GM18505 (cell line): Measurements from ENCODE around the gene IPP.
"Not testable (repeated sequence)": the region's sequence is repeated elsewhere in the genome, so short reads cannot be mapped to it uniquely, and the experiment has no call there.

Source experiments
- ATAC-seq: cut with Tn5 transposase; IDR thresholded peaks from one replicate; pipeline ENCODE4 v1.9.1; 2021; ENCODE audit not compliant: unreplicated experiment
- POLR2A ChIP-seq: IDR thresholded peaks from 4 replicates; pipeline ENCODE4 v1.6.1; 2011; ENCODE audit warnings: borderline replicate concordance; ENCODE audit not compliant: insufficient read depth, insufficient read length; ENCODE audit errors: extremely low read depth

IPP gene

DNA sequence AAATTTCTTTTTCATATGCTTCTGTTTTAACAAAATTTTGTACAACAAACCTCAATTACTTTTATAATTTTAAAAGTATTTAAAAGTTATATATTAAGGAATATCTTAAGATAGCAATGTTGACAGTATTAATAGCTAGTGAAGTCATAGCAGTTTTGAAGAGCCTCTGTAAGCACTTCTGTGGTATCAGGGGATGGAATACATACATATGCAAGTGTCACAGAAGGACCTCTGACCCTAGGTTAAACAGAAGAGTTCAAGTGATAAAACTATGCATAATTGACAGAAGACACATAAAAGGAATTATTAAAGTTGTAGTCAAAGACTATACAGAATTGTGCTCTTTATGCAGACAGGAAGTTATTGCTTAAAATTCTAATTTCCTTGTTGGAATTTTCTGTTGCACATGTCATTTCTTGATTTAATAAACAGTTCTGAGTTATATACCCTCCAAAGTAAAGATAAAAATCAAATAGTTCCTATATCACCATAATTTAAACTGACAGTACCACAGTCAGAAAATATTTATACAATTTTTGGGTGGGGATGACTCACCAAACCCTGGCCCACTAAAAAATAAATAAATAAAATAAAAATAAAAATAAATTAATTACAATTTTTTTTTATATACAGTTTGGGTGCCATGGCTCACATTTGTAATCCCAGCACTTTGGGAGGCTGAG is 27.1 kb downstream of the IPP start:
- no peak for TF ChIP-seq POLR2A
- ATAC-seq: no peak

DNA sequence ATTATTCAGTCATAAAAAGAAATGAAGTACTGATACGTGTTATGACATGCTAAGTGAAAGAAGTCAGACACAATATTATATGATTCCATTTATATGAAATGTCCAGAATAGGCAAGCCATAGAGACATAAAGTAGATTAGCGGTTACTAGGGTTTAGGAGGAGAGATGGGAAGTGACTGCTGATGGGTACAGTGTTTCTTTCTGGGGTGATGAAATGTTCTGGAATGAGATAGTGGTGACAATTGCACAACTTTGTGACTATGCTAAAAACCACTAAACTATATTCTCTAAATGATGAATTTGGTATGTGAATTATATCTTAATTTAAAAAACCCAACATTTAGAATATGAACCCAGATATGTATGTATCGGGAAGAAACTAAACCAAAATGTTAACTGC is 27.6 kb downstream of the IPP start:
- ATAC-seq: no peak
- TF ChIP-seq POLR2A: no peak

DNA sequence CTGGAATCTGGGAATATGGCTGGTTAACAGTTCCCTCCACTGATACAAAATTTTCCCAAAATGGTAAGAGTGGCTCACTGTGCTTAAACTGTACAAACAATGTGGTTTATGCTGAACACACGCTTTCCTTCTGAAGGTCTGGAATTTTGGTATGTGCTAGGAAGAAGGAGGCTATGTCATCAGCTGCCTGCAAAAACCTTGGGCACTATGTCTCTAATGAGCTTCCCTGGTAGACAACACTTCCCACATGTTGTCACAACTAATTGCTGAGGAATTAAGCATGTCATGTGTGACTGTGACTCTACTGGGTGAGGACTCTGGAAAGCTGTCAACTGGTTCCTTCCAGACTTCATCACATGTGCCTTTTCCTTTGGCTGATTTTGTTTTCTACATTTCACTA is 29.2 kb downstream of the IPP start:
- ATAC-seq: no peak
- TF ChIP-seq POLR2A: no peak

GRCh38 chr1:45718289-45718688 is 32.2 kb downstream of the IPP start:
- no peak for TF ChIP-seq POLR2A
- no peak for ATAC-seq

DNA sequence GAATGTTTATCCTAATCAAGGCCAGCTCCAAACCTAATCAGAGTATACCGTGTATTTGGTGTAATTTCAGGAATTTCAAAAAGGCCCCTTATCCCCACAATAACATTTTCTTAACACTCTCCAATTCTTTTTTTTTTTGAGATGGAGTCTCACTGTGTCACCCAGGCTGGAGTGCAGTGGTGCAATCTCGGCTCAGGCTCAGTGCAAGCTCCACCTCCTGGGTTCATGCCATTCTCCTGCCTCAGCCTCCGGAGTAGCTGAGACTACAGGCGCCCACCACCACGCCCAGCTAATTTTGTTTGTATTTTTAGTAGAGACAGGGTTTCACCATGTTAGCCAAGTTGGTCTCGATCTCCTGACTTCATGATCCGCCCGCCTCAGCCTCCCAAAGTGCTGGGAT is 33.1 kb downstream of the IPP start:
- not testable (repeated sequence) for ATAC-seq

DNA sequence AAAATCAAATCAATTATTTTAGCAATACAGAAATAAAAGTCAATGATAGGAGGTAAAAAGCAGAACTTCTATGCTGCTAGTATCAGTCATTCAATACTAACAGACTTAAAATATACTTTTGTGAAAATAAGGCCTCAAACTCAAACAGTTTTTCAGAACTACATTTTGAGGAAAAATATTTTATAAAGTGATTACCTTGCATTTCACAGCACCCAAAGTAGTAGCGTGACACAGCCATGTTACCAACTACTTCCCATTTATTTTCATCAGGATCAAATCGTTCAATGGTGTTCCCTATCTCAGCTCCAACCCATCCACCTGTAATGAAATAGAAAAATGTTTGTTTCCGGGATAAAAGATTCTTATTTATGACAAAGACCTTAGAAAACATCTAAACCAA is 33.8 kb downstream of the IPP start:
- TF ChIP-seq POLR2A: no peak
- no peak for ATAC-seq

DNA sequence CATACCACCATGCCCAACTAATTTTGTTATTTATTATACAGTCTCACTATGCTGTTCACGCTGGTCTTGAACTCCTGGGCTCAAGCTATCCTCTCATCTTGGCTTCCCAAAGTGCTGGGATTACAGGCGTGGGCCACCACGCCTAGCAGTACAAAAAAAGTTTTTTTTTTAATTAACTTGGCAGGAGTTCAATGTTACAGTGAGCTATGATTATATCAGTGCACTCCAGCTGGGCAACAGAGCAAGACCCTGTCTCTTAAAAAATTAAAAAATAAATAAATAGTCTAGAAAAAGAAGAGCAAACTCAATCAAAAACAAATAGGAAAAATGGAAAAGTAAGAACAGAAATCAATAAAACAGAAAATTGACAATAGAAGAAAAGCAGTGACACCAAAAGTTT is 36.7 kb downstream of the IPP start:
- TF ChIP-seq POLR2A: no peak
- no peak for ATAC-seq

- ATAC-seq: no peak
- no peak for TF ChIP-seq POLR2A
These were observed 45.8 kb downstream of the IPP start for GRCh38 chr1:45704637-45705036.

- no peak for ATAC-seq
- no peak for TF ChIP-seq POLR2A
These were observed 55.6 kb downstream of the IPP start for GRCh38 chr1:45694823-45695222.

- ATAC-seq: not testable (repeated sequence)
These were observed 56.6 kb downstream of the IPP start for GRCh38 chr1:45693811-45694210.

GRCh38 chr1:45687754-45688740 is 62.4 kb downstream of the IPP start, which contains the start of gene TMEM69:
Gene TMEM69, plus strand, starts transcription at chr1:45688181. Its CDS starts 2,888 bp downstream, at chr1:45691069.
- no peak for ATAC-seq

GRCh38 chr1:45687014-45687753 is 63.3 kb downstream of the IPP start:
- peak; percentile 84 for ATAC-seq
- TF ChIP-seq POLR2A: peak; percentile 95

More at GRCh38 chr1:45687754-45688740, 62.4 kb downstream of the IPP start, which contains the start of gene TMEM69:
- TF ChIP-seq POLR2A: peak; percentile 74

DNA sequence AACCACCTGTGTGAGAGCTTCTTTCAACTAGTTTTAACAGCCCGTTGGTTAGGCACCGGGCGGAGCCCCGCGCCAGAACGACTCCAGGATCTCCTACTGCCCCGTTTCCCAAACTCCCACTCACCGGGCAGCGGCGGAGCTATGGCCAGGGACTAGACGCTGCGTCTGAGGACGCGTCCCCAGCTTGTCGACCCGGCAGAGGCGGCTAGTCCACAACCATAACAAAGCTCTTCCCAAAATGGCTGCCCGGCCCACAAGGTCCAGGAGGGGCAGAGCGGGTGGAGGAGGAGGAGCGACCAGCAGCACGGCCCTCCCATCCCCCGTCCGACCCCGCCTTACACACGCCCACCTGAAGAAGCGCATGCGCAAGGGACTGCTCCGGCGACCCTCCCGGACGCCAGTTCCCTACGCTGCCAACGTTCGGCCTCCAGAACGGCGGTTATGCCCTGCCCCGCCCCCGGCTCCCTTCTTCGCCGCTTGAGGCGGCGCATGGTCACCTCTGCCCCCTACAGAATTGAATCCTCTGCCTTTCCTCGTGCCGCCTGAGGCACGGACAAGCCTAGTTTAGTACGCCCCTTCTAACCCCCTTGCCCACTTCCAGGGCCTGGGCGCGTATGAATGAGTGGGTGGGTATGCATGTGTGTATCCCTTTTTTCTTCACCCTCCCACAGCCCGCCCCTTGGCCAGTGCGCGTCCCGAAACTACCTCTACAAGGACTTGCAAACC is 64.0 kb downstream of the IPP start, which contains the start of gene GPBP1L1:
Gene GPBP1L1 (minus strand): TSS at position 246 of the 726 bp plus-strand sequence. CDS start 27,446 bp downstream, outside the sequence.
- peak; percentile 78 for TF ChIP-seq POLR2A

More for the DNA sequence above, 64.0 kb downstream of the IPP start, which contains the start of gene GPBP1L1:
- peak; percentile 55 for ATAC-seq
